Natural killer cell (primary cell): ENCODE results near the gene TCN1. TPM values are rescaled to one million over a fixed set of nuclear protein-coding genes. Genes with fewer than 3 reads are reported as not detected.
"Not testable (repeated sequence)": the region's sequence is repeated elsewhere in the genome, so short reads cannot be mapped to it uniquely, and the experiment has no call there.

Experiments
- ATAC-seq, 3 donors: fragments of 150-1000 bp in 2 of 3; fragments of 200-7000 bp in 1 of 3; cut with Tn5 transposase; 1 replicate in 1 of 3; 2 replicates in 2 of 3; pipeline ENCODE4 v1.10.0; 2021; ENCODE audit warnings: mild to moderate bottlenecking in 2 of 3, moderate library complexity in 2 of 3
- DNase-seq, 2 donors: peaks; one replicate each; pipeline versions ENCODE4 v3.0.0 to v3.0.0-alpha.2; 2013 to 2021; ENCODE audit warnings: mixed read lengths in 1 of 2
- H3K27ac ChIP-seq: one replicate; pipeline ENCODE4 v1.5.1; 2013; ENCODE audit warnings: mild to moderate bottlenecking, low read length
- H3K27me3 ChIP-seq: one replicate; pipeline ENCODE4 v1.6.1; 2013; ENCODE audit warnings: low read length; ENCODE audit not compliant: control insufficient read depth, insufficient read depth
- H3K36me3 ChIP-seq: one replicate; pipeline ENCODE4 v1.6.1; 2013; ENCODE audit warnings: low read length; ENCODE audit not compliant: control insufficient read depth, insufficient read depth
- H3K4me1 ChIP-seq: one replicate; pipeline ENCODE4 v1.6.1; 2013; ENCODE audit warnings: low read length; ENCODE audit not compliant: control insufficient read depth, insufficient read depth
- H3K4me3 ChIP-seq: one replicate; pipeline ENCODE4 v1.5.1; 2013; ENCODE audit warnings: low read length
- H3K9me3 ChIP-seq: one replicate; pipeline ENCODE4 v1.6.1; 2013; ENCODE audit warnings: low read length; ENCODE audit not compliant: control insufficient read depth, insufficient read depth
- H3K27ac Mint-ChIP-seq, 2 donors: one replicate each; pipeline ENCODE4 v1.8.0; 2022; ENCODE audit warnings: mild to moderate bottlenecking in 2 of 2, mixed read lengths in 2 of 2, moderate library complexity in 1 of 2
- H3K27me3 Mint-ChIP-seq, 2 donors: one replicate each; pipeline ENCODE4 v1.8.0; 2022; ENCODE audit warnings: low read depth in 2 of 2, mixed read lengths in 2 of 2
- H3K36me3 Mint-ChIP-seq: one replicate; pipeline ENCODE4 v1.8.0; 2022; ENCODE audit warnings: mixed read lengths
- H3K4me1 Mint-ChIP-seq, 2 donors: one replicate each; pipeline ENCODE4 v1.8.0; 2022; ENCODE audit warnings: mixed read lengths in 2 of 2
- H3K4me3 Mint-ChIP-seq: one replicate; pipeline ENCODE4 v1.8.0; 2022; ENCODE audit warnings: mild to moderate bottlenecking, moderate library complexity, mixed read lengths
- H3K9me3 Mint-ChIP-seq, 2 donors: one replicate each; pipeline ENCODE4 v1.8.0; 2022; ENCODE audit warnings: mixed read lengths in 2 of 2
- WGBS: methylation state at CpG from one replicate; pipeline ENCODE4 v1.1.7; 2013; ENCODE audit warnings: missing lambda C conversion rate; ENCODE audit not compliant: insufficient coverage; 5-methylcytosine and 5-hydroxymethylcytosine counted together
- intact Hi-C: fragments of 100-400 bp; cut with micrococcal nuclease; formaldehyde crosslinking; loops from one replicate; pipeline ENCODE4 v1.14.2; 2022
- total RNA-seq, 4 donors: library from RNA; stranded (reverse); fragments of 120-200 nt in 1 of 4; gene quantifications; one replicate each; pipeline versions ENCODE4 v1.2.3 to v1.2.4, GENCODE V29; 2013 to 2022
- TF ChIP-seq, protein P1 (sequence below): fragments of 200-600 bp; IDR thresholded peaks from one replicate; pipeline ENCODE4 v1.8.0; 2022; ENCODE audit warnings: antibody characterized with exemption

Gene TCN1, protein sequence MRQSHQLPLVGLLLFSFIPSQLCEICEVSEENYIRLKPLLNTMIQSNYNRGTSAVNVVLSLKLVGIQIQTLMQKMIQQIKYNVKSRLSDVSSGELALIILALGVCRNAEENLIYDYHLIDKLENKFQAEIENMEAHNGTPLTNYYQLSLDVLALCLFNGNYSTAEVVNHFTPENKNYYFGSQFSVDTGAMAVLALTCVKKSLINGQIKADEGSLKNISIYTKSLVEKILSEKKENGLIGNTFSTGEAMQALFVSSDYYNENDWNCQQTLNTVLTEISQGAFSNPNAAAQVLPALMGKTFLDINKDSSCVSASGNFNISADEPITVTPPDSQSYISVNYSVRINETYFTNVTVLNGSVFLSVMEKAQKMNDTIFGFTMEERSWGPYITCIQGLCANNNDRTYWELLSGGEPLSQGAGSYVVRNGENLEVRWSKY
- 10 to 100 TPM in 1 of 3 donors, under 1 TPM in 1, not detected in 1; 0.50 to 30.8 TPM for total RNA-seq
- 0.47 TPM for total RNA-seq (2013)

GRCh38 chr11:59866397-59866796 is at the start of gene TCN1:
Gene TCN1, minus strand, starts transcription at chr11:59866487. Its CDS starts 17 bp downstream, at chr11:59866470.
- intact Hi-C loops, result no loop called here
- no peaks in the 10 kb centered on the region for H3K4me1 Mint-ChIP-seq
- H3K27me3 ChIP-seq, result no peaks in the 10 kb centered on the region
- H3K27ac Mint-ChIP-seq, result no peak within 1 kb of the TSS
- H3K4me3 ChIP-seq, result no peak within 1 kb of the TSS
- DNase-seq (no peak), ATAC-seq (peak in 1 of 3 donors; percentile 64)
- peaks cover 2 to 8% of the 10 kb centered on the region in 2 donors for H3K9me3 Mint-ChIP-seq
- H3K27ac ChIP-seq, result no peak within 1 kb of the TSS
- H3K4me1 ChIP-seq, result no peaks in the 10 kb centered on the region
- TF ChIP-seq, protein P1, sequence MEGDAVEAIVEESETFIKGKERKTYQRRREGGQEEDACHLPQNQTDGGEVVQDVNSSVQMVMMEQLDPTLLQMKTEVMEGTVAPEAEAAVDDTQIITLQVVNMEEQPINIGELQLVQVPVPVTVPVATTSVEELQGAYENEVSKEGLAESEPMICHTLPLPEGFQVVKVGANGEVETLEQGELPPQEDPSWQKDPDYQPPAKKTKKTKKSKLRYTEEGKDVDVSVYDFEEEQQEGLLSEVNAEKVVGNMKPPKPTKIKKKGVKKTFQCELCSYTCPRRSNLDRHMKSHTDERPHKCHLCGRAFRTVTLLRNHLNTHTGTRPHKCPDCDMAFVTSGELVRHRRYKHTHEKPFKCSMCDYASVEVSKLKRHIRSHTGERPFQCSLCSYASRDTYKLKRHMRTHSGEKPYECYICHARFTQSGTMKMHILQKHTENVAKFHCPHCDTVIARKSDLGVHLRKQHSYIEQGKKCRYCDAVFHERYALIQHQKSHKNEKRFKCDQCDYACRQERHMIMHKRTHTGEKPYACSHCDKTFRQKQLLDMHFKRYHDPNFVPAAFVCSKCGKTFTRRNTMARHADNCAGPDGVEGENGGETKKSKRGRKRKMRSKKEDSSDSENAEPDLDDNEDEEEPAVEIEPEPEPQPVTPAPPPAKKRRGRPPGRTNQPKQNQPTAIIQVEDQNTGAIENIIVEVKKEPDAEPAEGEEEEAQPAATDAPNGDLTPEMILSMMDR, result no peak
- no peak within 1 kb of the TSS for H3K4me3 Mint-ChIP-seq
- H3K36me3 Mint-ChIP-seq, result no peaks in the 10 kb centered on the region
- H3K27me3 Mint-ChIP-seq, result peaks cover 6 to 31% of the 10 kb centered on the region in 2 donors
- no peaks in the 10 kb centered on the region for H3K9me3 ChIP-seq
- no peaks in the 10 kb centered on the region for H3K36me3 ChIP-seq
- WGBS, result no CpG with 5 or more reads among the region's 3 CpGs

GRCh38 chr11:59903569-59903968 is 37.3 kb upstream of the TCN1 start:
- H3K36me3 Mint-ChIP-seq, H3K36me3 ChIP-seq, H3K27ac Mint-ChIP-seq, H3K27ac ChIP-seq, H3K9me3 ChIP-seq, H3K4me1 Mint-ChIP-seq, intact Hi-C loops, H3K4me3 ChIP-seq, H3K4me3 Mint-ChIP-seq, H3K9me3 Mint-ChIP-seq, ATAC-seq, H3K27me3 ChIP-seq, DNase-seq, H3K4me1 ChIP-seq: not testable (repeated sequence)
- WGBS, result 77% methylated on average over 2 of the region's 2 CpGs
- H3K27me3 Mint-ChIP-seq, result peaks cover 8 to 13% of the 10 kb centered on the region in 2 donors

GRCh38 chr11:59901306-59901705 is 35.0 kb upstream of the TCN1 start:
- Histone ChIP-seq H3K4me1 (no peaks in the 10 kb centered on the region), H3K27me3 (no peaks in the 10 kb centered on the region), H3K27ac (no peak overlapping the region), H3K36me3 (no peaks in the 10 kb centered on the region), H3K4me3 (no peak overlapping the region), H3K9me3 (no peaks in the 10 kb centered on the region)
- H3K36me3 Mint-ChIP-seq, result no peaks in the 10 kb centered on the region
- ATAC-seq (no peak), DNase-seq (no peak)
- TF ChIP-seq, protein P1, result no peak
- 60% methylated on average over 1 of the region's 1 CpG for WGBS
- peaks cover 0 to 2% of the 10 kb centered on the region in 2 donors for H3K9me3 Mint-ChIP-seq
- H3K4me3 Mint-ChIP-seq, result no peak overlapping the region
- no peaks in the 10 kb centered on the region for H3K4me1 Mint-ChIP-seq
- no peak overlapping the region for H3K27ac Mint-ChIP-seq
- H3K27me3 Mint-ChIP-seq, result peaks cover 0 to 3% of the 10 kb centered on the region in 2 donors
- intact Hi-C loops, result no loop called here

DNA sequence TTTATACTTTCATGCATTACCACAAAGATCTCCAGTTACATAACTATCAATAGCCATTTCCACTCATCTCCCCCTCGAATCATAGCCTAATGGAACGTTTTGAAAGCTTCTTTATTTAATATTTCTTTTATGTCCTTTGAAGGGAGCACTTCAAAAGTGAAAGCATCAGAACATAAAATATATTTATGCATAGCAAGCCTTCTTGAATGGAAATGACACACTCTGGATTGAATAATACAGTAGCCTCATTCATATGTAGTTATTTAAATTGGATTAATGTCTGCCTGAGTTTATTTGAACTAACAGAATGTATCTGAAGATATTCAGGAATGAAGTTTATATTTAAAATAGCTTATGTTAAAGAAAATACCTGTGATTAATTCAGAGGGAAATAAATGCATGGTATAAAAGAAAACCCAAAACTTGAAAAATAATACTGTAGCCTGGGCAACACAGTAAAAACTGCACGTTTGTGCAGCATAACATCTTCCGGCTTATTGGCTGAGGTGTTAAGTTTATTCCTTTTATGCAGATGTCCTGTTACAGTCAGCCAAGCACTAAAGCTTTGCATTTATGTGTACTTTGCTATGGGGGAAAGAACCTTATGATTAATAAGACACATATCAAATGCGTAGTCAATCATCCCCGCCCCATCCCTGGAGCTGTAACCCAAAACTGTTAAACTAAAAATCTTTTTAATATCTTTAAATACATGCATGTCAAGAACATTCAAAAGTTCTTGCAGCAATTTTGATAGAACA is 34.3 kb upstream of the TCN1 start:
- WGBS, result 73% methylated on average over 3 of the region's 6 CpGs
- H3K27ac Mint-ChIP-seq, result no peak overlapping the region
- no peaks in the 10 kb centered on the region for H3K36me3 Mint-ChIP-seq
- TF ChIP-seq, protein P1, result no peak
- ATAC-seq (no peak), DNase-seq (no peak)
- no peak overlapping the region for H3K4me3 Mint-ChIP-seq
- peaks cover 0 to 3% of the 10 kb centered on the region in 2 donors for H3K27me3 Mint-ChIP-seq
- peaks cover 0 to 2% of the 10 kb centered on the region in 2 donors for H3K9me3 Mint-ChIP-seq
- no peaks in the 10 kb centered on the region for H3K4me1 ChIP-seq
- no peaks in the 10 kb centered on the region for H3K9me3 ChIP-seq
- no peaks in the 10 kb centered on the region for H3K4me1 Mint-ChIP-seq
- no peak overlapping the region for H3K27ac ChIP-seq
- H3K27me3 ChIP-seq, result no peaks in the 10 kb centered on the region
- H3K4me3 ChIP-seq, result no peak overlapping the region
- intact Hi-C loops, result no loop called here
- no peaks in the 10 kb centered on the region for H3K36me3 ChIP-seq
